Omental fat pad (tissue), 4 donors: ENCODE data around the gene PHKA2. TPM values are rescaled to one million over a fixed set of nuclear protein-coding genes. Genes with fewer than 3 reads are reported as not detected.
"Not testable (repeated sequence)": the region's sequence is repeated elsewhere in the genome, so short reads cannot be mapped to it uniquely, and the experiment has no call there.

ENCODE experiments used
- ATAC-seq: fragments of 150-250 bp; one replicate; pipeline ENCODE4 v1.9.1; 2016; ENCODE audit warnings: mild to moderate bottlenecking, moderate library complexity; ENCODE audit not compliant: low FRiP score
- DNase-seq: peaks from one replicate; pipeline ENCODE4 v3.0.0-alpha.2; 2019; ENCODE audit warnings: low spot score
- total RNA-seq, 4 donors: library from RNA; depleted of rRNA; stranded (reverse); fragments of >200 nt; gene quantifications; one replicate each; pipeline ENCODE4 v1.1.0, GENCODE V29; 2016
- TF ChIP-seq, protein P1 (sequence below), 3 donors: fragments of 450-650 bp; IDR thresholded peaks; one replicate each; pipeline ENCODE4 v1.5.1; 2016 to 2017; ENCODE audit warnings: antibody characterized with exemption in 3 of 3, mild to moderate bottlenecking in 3 of 3, moderate library complexity in 2 of 3

Gene PHKA2, protein sequence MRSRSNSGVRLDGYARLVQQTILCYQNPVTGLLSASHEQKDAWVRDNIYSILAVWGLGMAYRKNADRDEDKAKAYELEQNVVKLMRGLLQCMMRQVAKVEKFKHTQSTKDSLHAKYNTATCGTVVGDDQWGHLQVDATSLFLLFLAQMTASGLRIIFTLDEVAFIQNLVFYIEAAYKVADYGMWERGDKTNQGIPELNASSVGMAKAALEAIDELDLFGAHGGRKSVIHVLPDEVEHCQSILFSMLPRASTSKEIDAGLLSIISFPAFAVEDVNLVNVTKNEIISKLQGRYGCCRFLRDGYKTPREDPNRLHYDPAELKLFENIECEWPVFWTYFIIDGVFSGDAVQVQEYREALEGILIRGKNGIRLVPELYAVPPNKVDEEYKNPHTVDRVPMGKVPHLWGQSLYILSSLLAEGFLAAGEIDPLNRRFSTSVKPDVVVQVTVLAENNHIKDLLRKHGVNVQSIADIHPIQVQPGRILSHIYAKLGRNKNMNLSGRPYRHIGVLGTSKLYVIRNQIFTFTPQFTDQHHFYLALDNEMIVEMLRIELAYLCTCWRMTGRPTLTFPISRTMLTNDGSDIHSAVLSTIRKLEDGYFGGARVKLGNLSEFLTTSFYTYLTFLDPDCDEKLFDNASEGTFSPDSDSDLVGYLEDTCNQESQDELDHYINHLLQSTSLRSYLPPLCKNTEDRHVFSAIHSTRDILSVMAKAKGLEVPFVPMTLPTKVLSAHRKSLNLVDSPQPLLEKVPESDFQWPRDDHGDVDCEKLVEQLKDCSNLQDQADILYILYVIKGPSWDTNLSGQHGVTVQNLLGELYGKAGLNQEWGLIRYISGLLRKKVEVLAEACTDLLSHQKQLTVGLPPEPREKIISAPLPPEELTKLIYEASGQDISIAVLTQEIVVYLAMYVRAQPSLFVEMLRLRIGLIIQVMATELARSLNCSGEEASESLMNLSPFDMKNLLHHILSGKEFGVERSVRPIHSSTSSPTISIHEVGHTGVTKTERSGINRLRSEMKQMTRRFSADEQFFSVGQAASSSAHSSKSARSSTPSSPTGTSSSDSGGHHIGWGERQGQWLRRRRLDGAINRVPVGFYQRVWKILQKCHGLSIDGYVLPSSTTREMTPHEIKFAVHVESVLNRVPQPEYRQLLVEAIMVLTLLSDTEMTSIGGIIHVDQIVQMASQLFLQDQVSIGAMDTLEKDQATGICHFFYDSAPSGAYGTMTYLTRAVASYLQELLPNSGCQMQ
- 10 to 100 TPM; 18.4 to 30.6 (median 19.9) TPM for total RNA-seq

- ATAC-seq (peak; percentile 41), DNase-seq (no peak)
- TF ChIP-seq, protein P1, sequence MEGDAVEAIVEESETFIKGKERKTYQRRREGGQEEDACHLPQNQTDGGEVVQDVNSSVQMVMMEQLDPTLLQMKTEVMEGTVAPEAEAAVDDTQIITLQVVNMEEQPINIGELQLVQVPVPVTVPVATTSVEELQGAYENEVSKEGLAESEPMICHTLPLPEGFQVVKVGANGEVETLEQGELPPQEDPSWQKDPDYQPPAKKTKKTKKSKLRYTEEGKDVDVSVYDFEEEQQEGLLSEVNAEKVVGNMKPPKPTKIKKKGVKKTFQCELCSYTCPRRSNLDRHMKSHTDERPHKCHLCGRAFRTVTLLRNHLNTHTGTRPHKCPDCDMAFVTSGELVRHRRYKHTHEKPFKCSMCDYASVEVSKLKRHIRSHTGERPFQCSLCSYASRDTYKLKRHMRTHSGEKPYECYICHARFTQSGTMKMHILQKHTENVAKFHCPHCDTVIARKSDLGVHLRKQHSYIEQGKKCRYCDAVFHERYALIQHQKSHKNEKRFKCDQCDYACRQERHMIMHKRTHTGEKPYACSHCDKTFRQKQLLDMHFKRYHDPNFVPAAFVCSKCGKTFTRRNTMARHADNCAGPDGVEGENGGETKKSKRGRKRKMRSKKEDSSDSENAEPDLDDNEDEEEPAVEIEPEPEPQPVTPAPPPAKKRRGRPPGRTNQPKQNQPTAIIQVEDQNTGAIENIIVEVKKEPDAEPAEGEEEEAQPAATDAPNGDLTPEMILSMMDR (IDR thresholded peaks at IDR 0.05), result no peak
Observed at GRCh38 chrX:18983666-18984380, at the start of gene PHKA2. TSS of gene PHKA2 (minus strand) at chrX:18984114. CDS start at chrX:18983932, 182 bp downstream.

- TF ChIP-seq, protein P1 (IDR thresholded peaks at IDR 0.05), result no peak
- no peak for ATAC-seq
- no peak for DNase-seq
Observed at GRCh38 chrX:19030805-19031204, 46.9 kb upstream of the PHKA2 start.

GRCh38 chrX:19028560-19028959 lies 44.6 kb upstream of the PHKA2 start:
- ATAC-seq (no peak), DNase-seq (no peak)
- TF ChIP-seq, protein P1 (IDR thresholded peaks at IDR 0.05), result no peak

- TF ChIP-seq, protein P1 (IDR thresholded peaks at IDR 0.05), result no peak
- DNase-seq (no peak), ATAC-seq (no peak)
Observed at GRCh38 chrX:19024366-19024765, 40.5 kb upstream of the PHKA2 start.

GRCh38 chrX:19019996-19020395 lies 36.1 kb upstream of the PHKA2 start:
- TF ChIP-seq, protein P1 (IDR thresholded peaks at IDR 0.05), result no peak
- DNase-seq, result no peak
- no peak for ATAC-seq

- DNase-seq, result no peak
- TF ChIP-seq, protein P1 (IDR thresholded peaks at IDR 0.05), result no peak
- ATAC-seq, result peak; percentile 23
Observed at GRCh38 chrX:19017271-19017670, 33.4 kb upstream of the PHKA2 start.

DNA sequence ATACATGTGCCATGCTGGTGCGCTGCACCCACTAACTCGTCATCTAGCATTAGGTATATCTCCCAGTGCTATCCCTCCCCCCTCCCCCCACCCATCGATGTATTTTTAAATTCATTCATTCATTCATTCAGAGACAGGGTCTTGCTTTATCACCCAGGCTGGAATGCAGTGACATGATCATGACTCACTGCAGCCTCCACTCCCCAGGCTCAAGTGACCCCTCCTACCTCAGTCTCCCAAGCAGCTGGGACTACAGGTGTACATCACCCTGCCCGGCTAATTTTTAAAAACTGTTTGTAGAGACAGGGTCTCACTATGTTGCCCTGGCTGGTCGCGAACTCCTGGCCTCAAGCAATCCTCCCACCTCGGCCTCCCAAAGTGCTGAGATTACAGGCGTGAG lies 32.7 kb upstream of the PHKA2 start:
- not testable (repeated sequence) for DNase-seq

More for the DNA sequence above, 32.7 kb upstream of the PHKA2 start:
- not testable (repeated sequence) for ATAC-seq
